ENCODE data around the gene MRPL55. TPM values are rescaled to one million over a fixed set of nuclear protein-coding genes. Genes with fewer than 3 reads are reported as not detected.

Gene MRPL55

GRCh38 chr1:228058949-228059633, 50.0 kb downstream of the MRPL55 start:
- Histone ChIP-seq H2AFZ (ENCODE audit: low read length) (peak overlapping the region; percentile 29), H3K23ac (ENCODE audit: low read depth, low read length, poor library complexity) (peak overlapping the region; percentile 92), H3K27ac (replicated peaks; ENCODE audit: low read length) (no peak overlapping the region), H3K4me1 (ENCODE audit: control insufficient read depth in 2 of 2, insufficient read depth in 1 of 2, low read depth in 1 of 2, low read length in 2 of 2) (peaks cover 0 to 3% of the 10 kb centered on the region in 2 donors), H3K4ac (ENCODE audit: low read length) (no peak overlapping the region), H3K4me2 (ENCODE audit: insufficient read depth, low read length, poor library complexity, severe bottlenecking) (no peak overlapping the region), H2AK5ac (ENCODE audit: low read depth, low read length) (peak overlapping the region; percentile 69), H2BK120ac (ENCODE audit: low read depth, low read length) (no peak overlapping the region), H2BK15ac (ENCODE audit: low read length) (no peak overlapping the region), H4K8ac (ENCODE audit: low read depth, low read length) (peak overlapping the region; percentile 31), H2BK5ac (ENCODE audit: low read length) (no peak overlapping the region), H3K36me3 (replicated peaks in 1 of 2; ENCODE audit: control insufficient read depth in 2 of 2, insufficient read depth in 2 of 2, low read length in 2 of 2) (no peaks in the 10 kb centered on the region), H3K14ac (ENCODE audit: low read length) (peak overlapping the region; percentile 15), H3K27me3 (ENCODE audit: control insufficient read depth in 3 of 3, insufficient read depth in 3 of 3, low read depth in 1 of 3, low read length in 3 of 3) (peaks cover 7 to 81% (median 52%) of the 10 kb centered on the region in 3 experiments), H3K4me3 (ENCODE audit: low read length in 2 of 2) (peak overlapping the region in 1 of 2 donors; percentile 31), H3K9ac (ENCODE audit: low read depth, low read length, poor library complexity) (peak overlapping the region; percentile 12), H3K18ac (ENCODE audit: low read length) (no peak overlapping the region), H3K9me3 (replicated peaks in 1 of 2; ENCODE audit: control insufficient read depth in 2 of 2, insufficient read depth in 1 of 2, low read depth in 1 of 2, low read length in 2 of 2) (peaks cover 8 to 12% of the 10 kb centered on the region in 2 donors), H3K79me1 (ENCODE audit: low read depth, low read length) (peaks cover 2% of the 10 kb centered on the region), H2BK12ac (ENCODE audit: low read length) (peak overlapping the region; percentile 63), H4K91ac (ENCODE audit: low read depth, low read length, poor library complexity) (no peak overlapping the region)
- no peak for DNase-seq (ENCODE audit: low spot score)
- WGBS, 2 donors (ENCODE audit: extremely low coverage in 2 of 2, insufficient read length in 2 of 2, insufficient replicate concordance in 1 of 2): no CpG with 5 or more reads among the region's 66 CpGs

GRCh38 chr1:228058172-228058948, 50.7 kb downstream of the MRPL55 start:
- H3K79me1 ChIP-seq (ENCODE audit: low read depth, low read length): peaks cover 2% of the 10 kb centered on the region
- peaks cover 7 to 77% (median 55%) of the 10 kb centered on the region in 3 experiments for H3K27me3 ChIP-seq (ENCODE audit: control insufficient read depth in 3 of 3, insufficient read depth in 3 of 3, low read depth in 1 of 3, low read length in 3 of 3)
- no CpG with 5 or more reads among the region's 18 CpGs for WGBS, 2 donors (ENCODE audit: extremely low coverage in 2 of 2, insufficient read length in 2 of 2, insufficient replicate concordance in 1 of 2)
- H3K9ac ChIP-seq (ENCODE audit: low read depth, low read length, poor library complexity): no peak overlapping the region
- H3K14ac ChIP-seq (ENCODE audit: low read length): no peak overlapping the region
- H2BK12ac ChIP-seq (ENCODE audit: low read length): no peak overlapping the region
- no peaks in the 10 kb centered on the region for H3K36me3 ChIP-seq (replicated peaks in 1 of 2; ENCODE audit: control insufficient read depth in 2 of 2, insufficient read depth in 2 of 2, low read length in 2 of 2)
- no peak overlapping the region for H2BK15ac ChIP-seq (ENCODE audit: low read length)
- H2BK120ac ChIP-seq (ENCODE audit: low read depth, low read length): no peak overlapping the region
- H2BK5ac ChIP-seq (ENCODE audit: low read length): no peak overlapping the region
- H3K27ac ChIP-seq (replicated peaks; ENCODE audit: low read length): no peak overlapping the region
- no peak overlapping the region for H4K91ac ChIP-seq (ENCODE audit: low read depth, low read length, poor library complexity)
- H3K4me2 ChIP-seq (ENCODE audit: insufficient read depth, low read length, poor library complexity, severe bottlenecking): no peak overlapping the region
- peak overlapping the region; percentile 29 for H2AFZ ChIP-seq (ENCODE audit: low read length)
- H3K4me3 ChIP-seq (ENCODE audit: low read length in 2 of 2): no peak overlapping the region
- H3K4me1 ChIP-seq (ENCODE audit: control insufficient read depth in 2 of 2, insufficient read depth in 1 of 2, low read depth in 1 of 2, low read length in 2 of 2): peaks cover 0 to 3% of the 10 kb centered on the region in 2 donors
- no peak for DNase-seq (ENCODE audit: low spot score)
- peak overlapping the region; percentile 66 for H3K18ac ChIP-seq (ENCODE audit: low read length)
- H2AK5ac ChIP-seq (ENCODE audit: low read depth, low read length): no peak overlapping the region
- H3K23ac ChIP-seq (ENCODE audit: low read depth, low read length, poor library complexity): no peak overlapping the region
- no peak overlapping the region for H4K8ac ChIP-seq (ENCODE audit: low read depth, low read length)
- no peak overlapping the region for H3K4ac ChIP-seq (ENCODE audit: low read length)
- peaks cover 8 to 12% of the 10 kb centered on the region in 2 donors for H3K9me3 ChIP-seq (replicated peaks in 1 of 2; ENCODE audit: control insufficient read depth in 2 of 2, insufficient read depth in 1 of 2, low read depth in 1 of 2, low read length in 2 of 2)

Small RNA genes within 50 kb of the gene (small RNA-seq; reads per million reads assigned to genes)
- not detected for gene AL359510.1 (ENCODE audit: insufficient read depth)
